ENCODE measurements around the gene PLAAT2.
"Not testable (repeated sequence)": the region's sequence is repeated elsewhere in the genome, so short reads cannot be mapped to it uniquely, and the experiment has no call there.

The PLAAT2 gene

GRCh38 chr11:63563201-63564055 lies at the start of gene PLAAT2:
Gene PLAAT2 (minus strand): TSS chr11:63563379. CDS start chr11:63563324, 55 bp downstream.
- FAIRE-seq (no peak), DNase-seq (ENCODE audit: insufficient read length, low spot score) (no peak)

- no peak for FAIRE-seq
- no peak for DNase-seq (ENCODE audit: insufficient read length, low spot score)
Measured at GRCh38 chr11:63612181-63612580, 49.0 kb upstream of the PLAAT2 start.

GRCh38 chr11:63611395-63611747 lies 48.2 kb upstream of the PLAAT2 start:
- FAIRE-seq (no peak), DNase-seq (ENCODE audit: insufficient read length, low spot score) (no peak)

- DNase-seq (ENCODE audit: insufficient read length, low spot score) (no peak), FAIRE-seq (no peak)
Measured at GRCh38 chr11:63610604-63611394, 47.6 kb upstream of the PLAAT2 start.

- no peak for DNase-seq (ENCODE audit: insufficient read length, low spot score)
- FAIRE-seq = no peak
Measured at GRCh38 chr11:63609971-63610580, 46.9 kb upstream of the PLAAT2 start.

- no peak for DNase-seq (ENCODE audit: insufficient read length, low spot score)
- FAIRE-seq = no peak
Measured at GRCh38 chr11:63609536-63609935, 46.4 kb upstream of the PLAAT2 start.

GRCh38 chr11:63608353-63609345 lies 45.5 kb upstream of the PLAAT2 start:
- DNase-seq (ENCODE audit: insufficient read length, low spot score) = peak; percentile 41
- FAIRE-seq = no peak

- FAIRE-seq = no peak
- no peak for DNase-seq (ENCODE audit: insufficient read length, low spot score)
Measured at GRCh38 chr11:63603180-63603518, 40.0 kb upstream of the PLAAT2 start.

GRCh38 chr11:63602290-63603179 lies 39.4 kb upstream of the PLAAT2 start:
- DNase-seq (ENCODE audit: insufficient read length, low spot score); FAIRE-seq: not testable (repeated sequence)

GRCh38 chr11:63599211-63600122 lies 36.3 kb upstream of the PLAAT2 start:
- DNase-seq (ENCODE audit: insufficient read length, low spot score) = peak; percentile 88

GRCh38 chr11:63598556-63598955 lies 35.4 kb upstream of the PLAAT2 start:
- FAIRE-seq (no peak), DNase-seq (ENCODE audit: insufficient read length, low spot score) (no peak)

More at GRCh38 chr11:63599211-63600122, 36.3 kb upstream of the PLAAT2 start:
- FAIRE-seq = no peak

- DNase-seq (ENCODE audit: insufficient read length, low spot score) = no peak
Measured at GRCh38 chr11:63595296-63595695, 32.1 kb upstream of the PLAAT2 start.

GRCh38 chr11:63592975-63593395 lies 29.8 kb upstream of the PLAAT2 start:
- no peak for DNase-seq (ENCODE audit: insufficient read length, low spot score)
- peak; percentile 16 for FAIRE-seq

More at GRCh38 chr11:63595296-63595695, 32.1 kb upstream of the PLAAT2 start:
- FAIRE-seq = no peak

- FAIRE-seq = no peak
- DNase-seq (ENCODE audit: insufficient read length, low spot score) = no peak
Measured at GRCh38 chr11:63590024-63590788, 27.0 kb upstream of the PLAAT2 start.

- DNase-seq (ENCODE audit: insufficient read length, low spot score) = no peak
- FAIRE-seq = no peak
Measured at GRCh38 chr11:63589000-63589399, 25.8 kb upstream of the PLAAT2 start.

GRCh38 chr11:63586451-63587166 lies 23.4 kb upstream of the PLAAT2 start:
- DNase-seq (ENCODE audit: insufficient read length, low spot score) (no peak), FAIRE-seq (no peak)

- DNase-seq (ENCODE audit: insufficient read length, low spot score) (no peak), FAIRE-seq (no peak)
Measured at GRCh38 chr11:63583357-63583677, 20.1 kb upstream of the PLAAT2 start.

Data from HTR-8/SVneo (cell line).